Heart left ventricle (tissue), 16 donors: ENCODE data around the gene ARHGAP11A. TPM values are rescaled to one million over a fixed set of nuclear protein-coding genes. Genes with fewer than 3 reads are reported as not detected.

Source experiments
- ATAC-seq, 4 donors: fragments of 200-7000 bp; cut with Tn5 transposase; one replicate each; pipeline ENCODE4 v1.9.1; 2020 to 2022; ENCODE audit warnings: moderate library complexity in 4 of 4, mild to moderate bottlenecking in 3 of 4, moderate number of reproducible peaks in 1 of 4
- DNase-seq, 5 donors: peaks; one replicate each; pipeline ENCODE4 v3.0.0-alpha.2; 2020
- H3K27ac ChIP-seq, 12 donors: fragments of 200-600 bp; sonication (generic) in 4 of 12; one replicate each; pipeline versions ENCODE4 v1.5.0 to v1.8.0; 2016 to 2022; ENCODE audit warnings: mild to moderate bottlenecking in 2 of 12
- H3K27me3 ChIP-seq, 9 donors: fragments of 200-600 bp; sonication (generic) in 2 of 9; one replicate each; pipeline versions ENCODE4 v1.5.1 to v1.8.0; 2016 to 2022; ENCODE audit warnings: mild to moderate bottlenecking in 3 of 9
- H3K36me3 ChIP-seq, 9 donors: fragments of 200-600 bp; sonication (generic) in 2 of 9; one replicate each; pipeline versions ENCODE4 v1.5.0 to v1.8.0; 2018 to 2022; ENCODE audit warnings: mild to moderate bottlenecking in 2 of 9
- H3K4me1 ChIP-seq, 12 donors: fragments of 200-600 bp; sonication (generic) in 4 of 12; one replicate each; pipeline versions ENCODE4 v1.5.0 to v1.8.0; 2016 to 2022; ENCODE audit warnings: mild to moderate bottlenecking in 3 of 12
- H3K4me3 ChIP-seq, 12 donors: fragments of 200-600 bp; sonication (generic) in 4 of 12; one replicate each; pipeline versions ENCODE4 v1.5.0 to v1.8.0; 2017 to 2022; ENCODE audit warnings: mild to moderate bottlenecking in 9 of 12, moderate library complexity in 4 of 12
- H3K9me3 ChIP-seq, 12 donors: fragments of 200-600 bp; sonication (generic) in 4 of 12; one replicate each; pipeline versions ENCODE4 v1.5.0 to v1.8.0; 2016 to 2022; ENCODE audit warnings: mild to moderate bottlenecking in 1 of 12
- POLR2A ChIP-seq, 2 donors: fragments of 450-650 bp; IDR thresholded peaks; one replicate each; pipeline ENCODE4 v1.6.1; 2017; ENCODE audit warnings: antibody characterized with exemption in 2 of 2, mild to moderate bottlenecking in 2 of 2, moderate library complexity in 2 of 2
- WGBS, 4 donors: extraction: QIAGEN DNeasy Blood & Tissue Kit in 2 of 4; methylation state at CpG; one replicate each; pipeline versions ENCODE4 v1.1.5 to v1.1.7; 2013 to 2018; 5-methylcytosine and 5-hydroxymethylcytosine counted together
- intact Hi-C, 10 donors: fragments of 100-400 bp; cut with DNase I; formaldehyde crosslinking; loops; one replicate each; pipeline versions ENCODE4 v1.11.1 to v1.14.2; 2022
- polyA plus RNA-seq, 2 donors: library from polyadenylated mRNA; stranded (reverse); fragments of 200-250 nt; gene quantifications; one replicate each; pipeline ENCODE4 v1.2.3, GENCODE V29; 2013
- total RNA-seq, 9 donors: library from RNA; depleted of rRNA in 2 of 9; stranded (reverse); fragments of >200 nt in 2 of 9; fragmentation: NEBNext Ultra II Directional in 3 of 9; extraction: Animal tissue kit (Norgen Biotek cat#: 25700) in 3 of 9; gene quantifications; one replicate each; pipeline versions ENCODE4 v1.1.0 to v1.2.4, GENCODE V29; 2016 to 2023
- TF ChIP-seq, protein P1 (sequence below), 12 donors: fragments of 200-600 bp; sonication (generic) in 4 of 12; IDR thresholded peaks; one replicate each; pipeline versions ENCODE4 v1.5.0 to v1.8.0; 2018 to 2022; ENCODE audit warnings: antibody characterized with exemption in 12 of 12, mild to moderate bottlenecking in 5 of 12
- donor health status: ischemic (EF 13 %, LVEDD 7.1; RV severe dilation, severe dysfunction).
- donor health status: healthy with polysubstance abuse.
- donor health status: DM: no; HTN: yes; CAD: no.
- donor health status: DM: no; HTN: no; CAD: no.
- donor health status: ischemic (EF 25% LVEDD 6.9; RV normal size, moderate dysfunction).
- donor health status: ischemic (EF 25% LVEDD 5.7; RV mildly dilated, moderate dysfunction).
- donor health status: healthy.
- donor health status: DM: yes; HTN: yes; CAD: no.
- donor health status: ischemic (EF 35%, LVEDD 5.7; RV mildly dilated, moderate dysfunction).
- donor health status: nonischemic (EF 11% LVEDD 7.7; RV severe dilation, severe dysfunction).
- donor health status: DM: yes; HTN: yes; CAD: no.
- donor health status: PGD.
- donor health status: ischemic (EF 29% LVEDD 5.4; RV normal size, mild dysfunction).
- donor health status: nonischemic (EF 23%, LVEDD 6.1; RV moderate dilation, normal function).

The ARHGAP11A gene
- total and polyA plus RNA-seq, 11 donors: 0.61 to 11.1 (median 1.5) TPM

DNA sequence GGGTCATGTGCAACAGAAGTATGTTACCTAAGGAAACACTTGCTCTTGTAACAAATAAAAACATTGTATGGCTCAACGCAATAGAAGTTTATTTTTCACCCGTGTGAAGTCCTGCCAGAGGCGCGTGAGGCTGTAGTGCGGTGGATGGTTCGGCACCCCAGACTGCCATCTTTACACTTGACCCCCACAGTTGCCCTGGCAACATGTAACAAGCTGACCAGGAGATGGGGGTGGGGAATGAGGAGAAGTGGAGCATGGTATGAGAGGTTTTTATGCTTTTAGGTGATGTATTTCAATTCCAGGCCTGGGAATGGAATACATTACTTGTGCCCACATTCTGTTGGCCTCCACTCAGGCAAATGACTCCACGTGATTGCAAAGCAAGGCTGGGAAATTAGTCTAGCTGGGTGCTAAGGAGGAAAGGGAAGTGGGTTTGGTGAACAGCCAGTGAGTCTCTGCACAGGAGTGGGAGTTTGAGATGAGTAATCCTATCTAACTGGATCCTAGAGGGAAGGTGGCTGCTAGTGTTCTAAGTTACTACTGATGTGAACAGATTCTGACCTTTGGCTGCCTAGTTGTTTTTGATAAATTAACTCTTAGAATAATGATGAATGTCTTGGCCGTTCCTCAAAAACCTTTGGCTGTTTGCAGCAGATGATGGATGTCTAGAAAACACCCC is 68.7 kb downstream of the ARHGAP11A start:
- no peaks in the 10 kb centered on the region for H3K9me3 ChIP-seq
- H3K36me3 ChIP-seq: no peaks in the 10 kb centered on the region
- intact Hi-C loops: loop anchor here in 1 of 10 donors (10.0 kb wide), 1 partner anchor 231 kb away; no protein-coding TSS in a partner anchor
- no peak overlapping the region for H3K27ac ChIP-seq
- no peaks in the 10 kb centered on the region for H3K27me3 ChIP-seq
- DNase-seq (peak in 2 of 5 donors; percentile 17 to 21), ATAC-seq (peak in 3 of 4 donors; percentile 66 to 77 (median 71))
- H3K4me1 ChIP-seq: peaks cover 0 to 24% (median 0%) of the 10 kb centered on the region in 12 donors
- H3K4me3 ChIP-seq: no peak overlapping the region
- TF ChIP-seq, protein P1, sequence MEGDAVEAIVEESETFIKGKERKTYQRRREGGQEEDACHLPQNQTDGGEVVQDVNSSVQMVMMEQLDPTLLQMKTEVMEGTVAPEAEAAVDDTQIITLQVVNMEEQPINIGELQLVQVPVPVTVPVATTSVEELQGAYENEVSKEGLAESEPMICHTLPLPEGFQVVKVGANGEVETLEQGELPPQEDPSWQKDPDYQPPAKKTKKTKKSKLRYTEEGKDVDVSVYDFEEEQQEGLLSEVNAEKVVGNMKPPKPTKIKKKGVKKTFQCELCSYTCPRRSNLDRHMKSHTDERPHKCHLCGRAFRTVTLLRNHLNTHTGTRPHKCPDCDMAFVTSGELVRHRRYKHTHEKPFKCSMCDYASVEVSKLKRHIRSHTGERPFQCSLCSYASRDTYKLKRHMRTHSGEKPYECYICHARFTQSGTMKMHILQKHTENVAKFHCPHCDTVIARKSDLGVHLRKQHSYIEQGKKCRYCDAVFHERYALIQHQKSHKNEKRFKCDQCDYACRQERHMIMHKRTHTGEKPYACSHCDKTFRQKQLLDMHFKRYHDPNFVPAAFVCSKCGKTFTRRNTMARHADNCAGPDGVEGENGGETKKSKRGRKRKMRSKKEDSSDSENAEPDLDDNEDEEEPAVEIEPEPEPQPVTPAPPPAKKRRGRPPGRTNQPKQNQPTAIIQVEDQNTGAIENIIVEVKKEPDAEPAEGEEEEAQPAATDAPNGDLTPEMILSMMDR (IDR thresholded peaks at IDR 0.05): no peak
- no peak for TF ChIP-seq POLR2A (IDR thresholded peaks at IDR 0.05)
- WGBS, 4 donors: 82 to 85% (median 84%) methylated on average over 8 of the region's 8 CpGs

DNA sequence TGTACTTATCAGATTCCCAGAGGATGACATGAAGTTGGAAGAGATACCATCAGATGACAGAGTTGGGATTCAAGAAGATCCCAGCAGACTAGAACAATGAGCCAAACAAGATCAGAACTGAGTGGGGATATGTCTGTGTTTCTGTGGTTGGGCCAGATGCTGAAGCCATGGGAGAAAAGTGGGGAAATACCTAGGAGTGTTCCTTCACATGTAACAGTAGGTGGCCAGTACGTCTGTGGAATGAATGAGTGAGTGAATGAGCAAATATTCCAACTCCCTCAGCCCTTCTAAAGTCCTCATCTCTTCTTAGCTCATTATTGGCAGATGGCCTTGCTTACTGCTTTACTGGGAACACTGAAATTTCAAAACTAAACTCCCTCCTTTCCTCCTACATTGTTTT is 70.3 kb downstream of the ARHGAP11A start:
- intact Hi-C loops: loop anchor here in 1 of 10 donors (10.0 kb wide), 1 partner anchor 229 kb away; no protein-coding TSS in a partner anchor
- no peaks in the 10 kb centered on the region for H3K9me3 ChIP-seq
- peaks cover 0 to 24% (median 0%) of the 10 kb centered on the region in 12 donors for H3K4me1 ChIP-seq
- ATAC-seq (peak in 3 of 4 donors; percentile 16 to 69 (median 42)), DNase-seq (no peak)
- no peaks in the 10 kb centered on the region for H3K36me3 ChIP-seq
- no peaks in the 10 kb centered on the region for H3K27me3 ChIP-seq
- TF ChIP-seq POLR2A (IDR thresholded peaks at IDR 0.05): no peak
- TF ChIP-seq, protein P1 (IDR thresholded peaks at IDR 0.05): no peak
- WGBS, 4 donors: 55 to 87% (median 57%) methylated on average over 1 of the region's 1 CpG
- H3K4me3 ChIP-seq: no peak overlapping the region
- H3K27ac ChIP-seq: no peak overlapping the region

DNA sequence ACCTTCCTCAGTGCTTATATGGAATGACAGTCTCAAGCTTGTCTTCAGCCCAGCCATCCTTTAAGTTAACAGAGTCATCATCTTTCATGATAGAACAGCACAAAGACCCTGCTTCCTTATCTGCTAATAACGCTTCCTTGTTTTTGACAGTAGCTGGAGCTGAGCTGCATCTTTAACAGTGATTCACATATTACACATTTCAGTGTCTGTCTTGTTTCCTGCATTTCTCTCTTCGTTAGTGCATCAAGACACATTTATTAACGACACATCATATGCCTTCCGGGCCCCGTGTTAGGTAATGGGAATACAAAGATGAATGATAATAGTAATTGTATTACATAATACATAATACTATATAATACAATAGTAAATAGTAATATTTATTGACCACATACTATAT is 72.3 kb downstream of the ARHGAP11A start:
- DNase-seq: no peak
- ATAC-seq: no peak
- WGBS, 4 donors: 66 to 78% (median 76%) methylated on average over 5 of the region's 5 CpGs
- no peaks in the 10 kb centered on the region for H3K27me3 ChIP-seq
- no peaks in the 10 kb centered on the region for H3K36me3 ChIP-seq
- intact Hi-C loops: loop anchor here in 1 of 10 donors (10.0 kb wide), 1 partner anchor 227 kb away; no protein-coding TSS in a partner anchor
- TF ChIP-seq POLR2A (IDR thresholded peaks at IDR 0.05): no peak
- TF ChIP-seq, protein P1 (IDR thresholded peaks at IDR 0.05): no peak
- H3K4me1 ChIP-seq: peaks cover 0 to 18% (median 0%) of the 10 kb centered on the region in 12 donors
- no peak overlapping the region for H3K4me3 ChIP-seq
- no peaks in the 10 kb centered on the region for H3K9me3 ChIP-seq
- H3K27ac ChIP-seq: no peak overlapping the region

DNA sequence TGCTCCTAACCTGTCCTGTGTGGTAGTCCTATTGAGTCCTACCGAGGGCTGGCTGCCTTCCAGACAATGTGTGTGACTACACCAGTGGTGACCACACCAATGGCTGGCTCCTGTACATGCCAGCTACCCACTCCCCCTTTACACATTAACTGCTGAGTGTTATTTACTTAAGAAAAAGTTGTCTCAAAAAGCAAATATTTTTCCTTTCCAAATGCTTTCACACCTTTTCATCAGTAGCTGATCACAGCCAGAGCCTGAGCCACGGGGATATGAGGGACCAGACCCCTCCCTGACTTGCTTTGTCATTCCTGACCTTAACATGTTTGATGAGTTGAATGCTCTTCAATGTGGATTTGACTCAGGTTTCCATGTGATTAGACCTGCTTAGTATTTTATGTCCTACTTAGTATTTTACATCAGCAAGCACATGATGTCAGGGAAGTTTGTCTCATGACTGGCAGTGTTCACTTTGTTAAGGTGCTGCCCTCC is 72.9 kb downstream of the ARHGAP11A start:
- ATAC-seq (no peak), DNase-seq (no peak)
- no peak overlapping the region for H3K27ac ChIP-seq
- peaks cover 0 to 18% (median 0%) of the 10 kb centered on the region in 12 donors for H3K4me1 ChIP-seq
- no peaks in the 10 kb centered on the region for H3K27me3 ChIP-seq
- intact Hi-C loops: loop anchor here in 1 of 10 donors (10.0 kb wide), 1 partner anchor 227 kb away; no protein-coding TSS in a partner anchor
- 50 to 66% (median 62%) methylated on average over 2 of the region's 2 CpGs for WGBS, 4 donors
- H3K9me3 ChIP-seq: no peaks in the 10 kb centered on the region
- no peak overlapping the region for H3K4me3 ChIP-seq
- no peak for TF ChIP-seq POLR2A (IDR thresholded peaks at IDR 0.05)
- TF ChIP-seq, protein P1 (IDR thresholded peaks at IDR 0.05): no peak
- H3K36me3 ChIP-seq: no peaks in the 10 kb centered on the region
